Measurements from ENCODE around the gene CDC5L.

The CDC5L gene

DNA sequence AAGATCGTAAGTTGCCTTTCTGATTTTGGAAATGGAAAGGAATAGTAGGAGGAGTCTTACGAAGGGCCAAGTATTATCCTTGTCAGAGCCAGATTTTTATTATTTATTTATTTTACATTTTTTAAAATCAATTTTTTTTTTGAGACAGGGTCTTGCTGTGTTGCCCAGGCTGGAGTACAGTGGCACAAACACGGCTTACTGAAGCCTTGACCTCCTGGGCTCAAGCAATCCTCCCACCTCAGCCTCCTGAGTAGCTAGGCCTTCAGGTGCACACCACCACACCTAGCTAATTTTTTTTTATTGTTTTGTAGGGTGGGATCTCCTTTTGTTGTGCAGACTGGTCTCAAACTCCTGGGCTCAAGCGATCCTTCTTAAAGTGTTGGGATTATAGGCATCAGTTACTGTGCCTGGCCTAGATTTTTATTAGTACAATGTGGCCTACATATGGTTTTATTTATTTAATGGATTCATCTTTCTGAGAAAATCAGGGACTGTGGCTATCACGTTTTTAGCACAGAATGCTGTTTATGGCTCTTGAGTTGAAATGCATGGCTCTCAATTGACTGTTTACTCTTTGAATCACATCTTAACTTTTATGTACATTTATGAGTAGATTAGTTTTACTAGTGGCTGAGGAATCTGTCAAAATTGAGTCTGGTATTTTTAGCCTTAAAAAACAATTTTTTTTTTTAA is 16.7 kb downstream of the CDC5L start:
- no peak overlapping the region for H3K4ac ChIP-seq (ENCODE audit: low read depth, low read length)
- H3K36me3 ChIP-seq (ENCODE audit: control insufficient read depth in 1 of 2, insufficient read depth in 2 of 2, low read length in 2 of 2) = peaks cover 17 to 29% of the 10 kb centered on the region in 2 experiments
- no peak overlapping the region for H4K8ac ChIP-seq (ENCODE audit: low read depth, low read length)
- no peak overlapping the region for H3K27ac ChIP-seq (ENCODE audit: low read depth, low read length)
- H3K79me1 ChIP-seq (ENCODE audit: low read length) = no peaks in the 10 kb centered on the region
- DNase-seq = no peak
- H3K18ac ChIP-seq (ENCODE audit: low read length) = no peak overlapping the region
- no peak overlapping the region for H4K91ac ChIP-seq (ENCODE audit: low read depth, low read length)
- H3K4me3 ChIP-seq (ENCODE audit: low read depth, low read length) = no peak overlapping the region
- H3K9me3 ChIP-seq (ENCODE audit: insufficient read depth, low read depth, low read length) = no peaks in the 10 kb centered on the region
- no peak overlapping the region for H2AK5ac ChIP-seq (ENCODE audit: low read length)
- H2BK12ac ChIP-seq (ENCODE audit: low read length) = no peak overlapping the region
- no peak overlapping the region for H3K23ac ChIP-seq (ENCODE audit: low read length)
- H2BK5ac ChIP-seq (ENCODE audit: low read depth, low read length, poor library complexity) = no peak overlapping the region
- no CpG with 5 or more reads among the region's 5 CpGs for WGBS (ENCODE audit: extremely low coverage, insufficient coverage, insufficient read length)
- H3K79me2 ChIP-seq (ENCODE audit: control insufficient read depth, insufficient read depth, low read length, poor library complexity) = no peaks in the 10 kb centered on the region
- H4K12ac ChIP-seq (ENCODE audit: low read depth, low read length) = no peak overlapping the region
- H2AFZ ChIP-seq (ENCODE audit: insufficient read depth, low read length, poor library complexity) = no peak overlapping the region
- no peak overlapping the region for H3K9ac ChIP-seq (ENCODE audit: low read length)
- H2BK120ac ChIP-seq (ENCODE audit: insufficient read depth, low read length, poor library complexity) = no peak overlapping the region
- H3K27me3 ChIP-seq (ENCODE audit: insufficient read depth, low read length) = no peaks in the 10 kb centered on the region
- H3K14ac ChIP-seq (ENCODE audit: low read length) = no peak overlapping the region
- no peak overlapping the region for H3K4me2 ChIP-seq (ENCODE audit: low read length)
- peaks cover 0 to 2% of the 10 kb centered on the region in 2 experiments for H3K4me1 ChIP-seq (ENCODE audit: control insufficient read depth in 1 of 2, insufficient read depth in 2 of 2, low read length in 2 of 2)

DNA sequence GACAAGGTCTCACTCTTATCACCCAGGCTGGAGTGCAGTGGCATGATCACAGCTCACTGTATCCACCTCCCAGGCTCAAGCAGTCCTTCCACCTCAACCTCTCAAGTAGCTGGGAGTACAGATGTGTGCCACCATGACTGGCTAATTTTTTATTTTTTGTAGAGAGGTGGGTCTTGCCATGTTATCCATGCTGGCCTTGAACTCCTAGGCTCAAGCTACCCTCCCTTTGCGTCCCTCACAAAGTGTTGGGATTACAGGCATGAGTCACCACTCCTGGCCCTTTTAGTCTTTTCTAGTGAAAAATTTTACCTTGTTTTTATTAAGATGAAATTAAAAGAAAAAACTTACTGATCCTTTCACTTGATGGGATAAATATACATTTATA is 17.2 kb downstream of the CDC5L start:
- no peak for DNase-seq
- Histone ChIP-seq H2AK5ac (ENCODE audit: low read length) (no peak overlapping the region), H3K27me3 (ENCODE audit: insufficient read depth, low read length) (no peaks in the 10 kb centered on the region), H3K18ac (ENCODE audit: low read length) (no peak overlapping the region), H3K4me3 (ENCODE audit: low read depth, low read length) (no peak overlapping the region), H3K23ac (ENCODE audit: low read length) (no peak overlapping the region), H3K36me3 (ENCODE audit: control insufficient read depth in 1 of 2, insufficient read depth in 2 of 2, low read length in 2 of 2) (peaks cover 17 to 29% of the 10 kb centered on the region in 2 experiments), H2BK120ac (ENCODE audit: insufficient read depth, low read length, poor library complexity) (no peak overlapping the region), H3K14ac (ENCODE audit: low read length) (no peak overlapping the region), H3K9me3 (ENCODE audit: insufficient read depth, low read depth, low read length) (no peaks in the 10 kb centered on the region), H3K79me2 (ENCODE audit: control insufficient read depth, insufficient read depth, low read length, poor library complexity) (no peaks in the 10 kb centered on the region), H2BK12ac (ENCODE audit: low read length) (no peak overlapping the region), H4K91ac (ENCODE audit: low read depth, low read length) (no peak overlapping the region), H3K27ac (ENCODE audit: low read depth, low read length) (no peak overlapping the region), H3K79me1 (ENCODE audit: low read length) (no peaks in the 10 kb centered on the region), H3K4me2 (ENCODE audit: low read length) (no peak overlapping the region), H3K4me1 (ENCODE audit: control insufficient read depth in 1 of 2, insufficient read depth in 2 of 2, low read length in 2 of 2) (peaks cover 0 to 2% of the 10 kb centered on the region in 2 experiments), H2BK5ac (ENCODE audit: low read depth, low read length, poor library complexity) (no peak overlapping the region), H2AFZ (ENCODE audit: insufficient read depth, low read length, poor library complexity) (no peak overlapping the region), H4K8ac (ENCODE audit: low read depth, low read length) (no peak overlapping the region), H3K4ac (ENCODE audit: low read depth, low read length) (no peak overlapping the region), H3K9ac (ENCODE audit: low read length) (no peak overlapping the region), H4K12ac (ENCODE audit: low read depth, low read length) (no peak overlapping the region)
- WGBS (ENCODE audit: extremely low coverage, insufficient coverage, insufficient read length) = no CpG with 5 or more reads among the region's 1 CpG

DNA sequence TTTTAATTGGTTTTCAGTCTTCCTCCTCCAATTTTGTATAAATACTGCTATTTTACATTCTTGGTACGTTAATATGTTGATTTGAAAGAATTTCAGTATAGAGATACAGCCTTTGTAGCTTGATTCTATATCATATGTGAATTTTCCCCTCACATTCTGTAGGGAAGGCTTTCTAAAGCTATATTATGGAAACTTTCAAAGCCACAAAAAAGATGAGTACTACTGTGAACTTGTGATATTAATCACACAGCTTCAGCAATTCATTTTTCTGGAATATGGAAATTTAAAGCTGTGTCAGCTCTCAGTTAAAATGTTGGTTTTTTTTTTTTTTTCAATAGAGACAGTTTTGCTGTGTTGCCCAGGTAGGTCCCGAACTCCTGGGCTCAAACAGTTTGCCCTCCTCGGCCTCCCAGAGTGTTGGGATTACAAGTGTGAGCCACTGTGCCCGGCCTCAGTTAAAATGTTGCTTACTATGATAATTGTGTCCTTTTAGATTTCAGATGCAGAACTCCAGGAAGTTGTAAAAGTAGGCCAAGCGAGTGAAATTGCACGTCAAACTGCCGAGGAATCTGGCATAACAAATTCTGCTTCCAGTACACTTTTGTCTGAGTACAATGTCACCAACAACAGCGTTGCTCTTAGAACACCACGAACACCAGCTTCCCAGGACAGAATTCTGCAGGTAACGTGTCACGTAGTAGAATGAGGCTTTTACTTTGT is 20.6 kb downstream of the CDC5L start:
- Histone ChIP-seq H3K23ac (ENCODE audit: low read length) (no peak overlapping the region), H2BK12ac (ENCODE audit: low read length) (no peak overlapping the region), H4K91ac (ENCODE audit: low read depth, low read length) (no peak overlapping the region), H4K12ac (ENCODE audit: low read depth, low read length) (no peak overlapping the region), H3K4ac (ENCODE audit: low read depth, low read length) (no peak overlapping the region), H3K9ac (ENCODE audit: low read length) (no peak overlapping the region), H3K9me3 (ENCODE audit: insufficient read depth, low read depth, low read length) (no peaks in the 10 kb centered on the region), H3K14ac (ENCODE audit: low read length) (no peak overlapping the region), H3K4me3 (ENCODE audit: low read depth, low read length) (no peak overlapping the region), H2BK5ac (ENCODE audit: low read depth, low read length, poor library complexity) (no peak overlapping the region), H3K18ac (ENCODE audit: low read length) (no peak overlapping the region), H4K8ac (ENCODE audit: low read depth, low read length) (no peak overlapping the region), H3K4me1 (ENCODE audit: control insufficient read depth in 1 of 2, insufficient read depth in 2 of 2, low read length in 2 of 2) (peaks cover 0 to 3% of the 10 kb centered on the region in 2 experiments), H2AFZ (ENCODE audit: insufficient read depth, low read length, poor library complexity) (no peak overlapping the region), H3K27ac (ENCODE audit: low read depth, low read length) (no peak overlapping the region), H3K79me1 (ENCODE audit: low read length) (no peaks in the 10 kb centered on the region), H2AK5ac (ENCODE audit: low read length) (no peak overlapping the region), H3K36me3 (ENCODE audit: control insufficient read depth in 1 of 2, insufficient read depth in 2 of 2, low read length in 2 of 2) (peaks cover 20 to 25% of the 10 kb centered on the region in 2 experiments), H3K4me2 (ENCODE audit: low read length) (no peak overlapping the region), H3K27me3 (ENCODE audit: insufficient read depth, low read length) (no peaks in the 10 kb centered on the region), H3K79me2 (ENCODE audit: control insufficient read depth, insufficient read depth, low read length, poor library complexity) (no peaks in the 10 kb centered on the region), H2BK120ac (ENCODE audit: insufficient read depth, low read length, poor library complexity) (no peak overlapping the region)
- no CpG with 5 or more reads among the region's 11 CpGs for WGBS (ENCODE audit: extremely low coverage, insufficient coverage, insufficient read length)
- no peak for DNase-seq

DNA sequence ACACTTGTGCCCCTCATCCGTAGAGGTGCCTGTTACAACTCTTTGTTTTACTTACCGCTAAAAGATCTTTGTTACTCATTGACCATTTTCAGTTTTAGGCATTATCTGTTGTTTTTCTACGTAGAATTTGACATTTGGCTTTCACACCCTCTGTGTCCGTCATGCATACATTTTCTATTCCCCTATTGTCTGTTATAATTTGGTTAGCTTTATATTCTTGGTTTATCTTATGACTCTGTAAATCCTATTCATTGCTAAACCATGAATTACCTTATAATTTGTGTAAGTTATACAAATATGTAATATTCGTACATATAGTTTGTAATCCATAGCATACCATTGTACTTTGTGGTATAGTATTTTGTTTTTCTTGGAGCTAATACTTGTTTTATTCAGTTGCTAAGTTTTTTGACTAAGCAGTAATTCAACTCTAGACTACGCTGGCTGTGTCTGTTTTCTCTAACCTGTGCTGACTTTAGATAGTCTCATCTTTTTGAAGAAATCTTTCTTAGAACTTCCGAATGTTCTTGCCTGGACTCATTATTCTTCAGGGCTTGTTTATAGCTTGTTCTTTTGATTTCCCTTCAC is 21.8 kb downstream of the CDC5L start:
- Histone ChIP-seq H3K36me3 (ENCODE audit: control insufficient read depth in 1 of 2, insufficient read depth in 2 of 2, low read length in 2 of 2) (peaks cover 25 to 30% of the 10 kb centered on the region in 2 experiments), H3K9ac (ENCODE audit: low read length) (no peak overlapping the region), H2BK12ac (ENCODE audit: low read length) (no peak overlapping the region), H3K27ac (ENCODE audit: low read depth, low read length) (no peak overlapping the region), H3K18ac (ENCODE audit: low read length) (no peak overlapping the region), H2BK120ac (ENCODE audit: insufficient read depth, low read length, poor library complexity) (no peak overlapping the region), H2AK5ac (ENCODE audit: low read length) (no peak overlapping the region), H3K9me3 (ENCODE audit: insufficient read depth, low read depth, low read length) (no peaks in the 10 kb centered on the region), H3K4me2 (ENCODE audit: low read length) (no peak overlapping the region), H3K4me3 (ENCODE audit: low read depth, low read length) (no peak overlapping the region), H3K79me2 (ENCODE audit: control insufficient read depth, insufficient read depth, low read length, poor library complexity) (no peaks in the 10 kb centered on the region), H3K4ac (ENCODE audit: low read depth, low read length) (no peak overlapping the region), H3K14ac (ENCODE audit: low read length) (no peak overlapping the region), H4K12ac (ENCODE audit: low read depth, low read length) (no peak overlapping the region), H3K4me1 (ENCODE audit: control insufficient read depth in 1 of 2, insufficient read depth in 2 of 2, low read length in 2 of 2) (peaks cover 0 to 3% of the 10 kb centered on the region in 2 experiments), H3K79me1 (ENCODE audit: low read length) (no peaks in the 10 kb centered on the region), H3K23ac (ENCODE audit: low read length) (no peak overlapping the region), H2AFZ (ENCODE audit: insufficient read depth, low read length, poor library complexity) (no peak overlapping the region), H4K91ac (ENCODE audit: low read depth, low read length) (no peak overlapping the region), H4K8ac (ENCODE audit: low read depth, low read length) (no peak overlapping the region), H2BK5ac (ENCODE audit: low read depth, low read length, poor library complexity) (no peak overlapping the region), H3K27me3 (ENCODE audit: insufficient read depth, low read length) (no peaks in the 10 kb centered on the region)
- DNase-seq = no peak
- WGBS (ENCODE audit: extremely low coverage, insufficient coverage, insufficient read length) = no CpG with 5 or more reads among the region's 7 CpGs

All from trophoblast cell (in vitro differentiated cells and primary cell).